Measurements from ENCODE around the gene DLGAP1. TPM values are rescaled to one million over a fixed set of nuclear protein-coding genes. Genes with fewer than 3 reads are reported as not detected.
"Not testable (repeated sequence)": the region's sequence is repeated elsewhere in the genome, so short reads cannot be mapped to it uniquely, and the experiment has no call there.

DLGAP1 gene
- total and polyA plus RNA-seq, 3 experiments from 2014 or later: 0.07 to 0.46 TPM; not detected in 1

GRCh38 chr18:4024702-4025101 lies 430.4 kb downstream of the DLGAP1 start:
- H3K27ac Mint-ChIP-seq: no peak overlapping the region

GRCh38 chr18:4022749-4023148 lies 432.4 kb downstream of the DLGAP1 start:
- H3K4me3 Mint-ChIP-seq: not testable (repeated sequence)

More at GRCh38 chr18:4024702-4025101, 430.4 kb downstream of the DLGAP1 start:
- DNase-seq: no peak
- POLR2A ChIA-PET: no interaction called here
- H3K4me3 Mint-ChIP-seq: no peak overlapping the region
- Histone ChIP-seq H3K4me1 (ENCODE audit: insufficient read depth, low read length) (no peaks in the 10 kb centered on the region), H3K27me3 (ENCODE audit: insufficient read depth, low read length, poor library complexity, severe bottlenecking) (no peaks in the 10 kb centered on the region), H3K36me3 (ENCODE audit: insufficient read depth, low read length) (no peaks in the 10 kb centered on the region), H3K9me3 (ENCODE audit: low read length) (no peaks in the 10 kb centered on the region), H3K27ac (ENCODE audit: low read depth, low read length) (no peak overlapping the region), H3K4me3 (ENCODE audit: low read length) (no peak overlapping the region)
- no peaks in the 10 kb centered on the region for H3K4me1 Mint-ChIP-seq
- H3K36me3 Mint-ChIP-seq: no peaks in the 10 kb centered on the region
- no peaks in the 10 kb centered on the region for H3K27me3 Mint-ChIP-seq
- H3K9me3 Mint-ChIP-seq: peaks cover 0 to 7% (median 2%) of the 10 kb centered on the region in 5 donors
- CTCF ChIA-PET: no interaction called here

GRCh38 chr18:4020026-4020425 lies 435.1 kb downstream of the DLGAP1 start:
- H3K4me3 Mint-ChIP-seq: no peak overlapping the region
- POLR2A ChIA-PET: no interaction called here
- H3K27me3 ChIP-seq (ENCODE audit: insufficient read depth, low read length, poor library complexity, severe bottlenecking): no peaks in the 10 kb centered on the region

More at GRCh38 chr18:4022749-4023148, 432.4 kb downstream of the DLGAP1 start:
- CTCF ChIA-PET; H3K36me3 Mint-ChIP-seq; H3K9me3 ChIP-seq (ENCODE audit: low read length); DNase-seq; H3K4me1 Mint-ChIP-seq; H3K27ac Mint-ChIP-seq; H3K4me1 ChIP-seq (ENCODE audit: insufficient read depth, low read length); H3K27me3 ChIP-seq (ENCODE audit: insufficient read depth, low read length, poor library complexity, severe bottlenecking); H3K36me3 ChIP-seq (ENCODE audit: insufficient read depth, low read length); H3K27me3 Mint-ChIP-seq; H3K27ac ChIP-seq (ENCODE audit: low read depth, low read length); H3K4me3 ChIP-seq (ENCODE audit: low read length); H3K9me3 Mint-ChIP-seq; POLR2A ChIA-PET: not testable (repeated sequence)

GRCh38 chr18:4017480-4017879 lies 437.6 kb downstream of the DLGAP1 start:
- Mint-ChIP-seq H3K36me3 (no peaks in the 10 kb centered on the region), H3K4me1 (no peaks in the 10 kb centered on the region), H3K4me3 (no peak overlapping the region), H3K27ac (no peak overlapping the region), H3K27me3 (peaks cover 0 to 4% of the 10 kb centered on the region in 2 donors), H3K9me3 (peaks cover 0 to 7% (median 0%) of the 10 kb centered on the region in 5 donors)
- Histone ChIP-seq H3K27me3 (ENCODE audit: insufficient read depth, low read length, poor library complexity, severe bottlenecking) (no peaks in the 10 kb centered on the region), H3K4me3 (ENCODE audit: low read length) (no peak overlapping the region), H3K4me1 (ENCODE audit: insufficient read depth, low read length) (no peaks in the 10 kb centered on the region), H3K36me3 (ENCODE audit: insufficient read depth, low read length) (no peaks in the 10 kb centered on the region), H3K27ac (ENCODE audit: low read depth, low read length) (no peak overlapping the region), H3K9me3 (ENCODE audit: low read length) (no peaks in the 10 kb centered on the region)
- ChIA-PET CTCF (no interaction called here), POLR2A (no interaction called here)
- no peak for DNase-seq

More at GRCh38 chr18:4020026-4020425, 435.1 kb downstream of the DLGAP1 start:
- H3K27me3 Mint-ChIP-seq: peaks cover 0 to 4% of the 10 kb centered on the region in 2 donors
- no peak overlapping the region for H3K27ac Mint-ChIP-seq
- peaks cover 0 to 7% (median 2%) of the 10 kb centered on the region in 5 donors for H3K9me3 Mint-ChIP-seq
- no peak overlapping the region for H3K27ac ChIP-seq (ENCODE audit: low read depth, low read length)
- no peak overlapping the region for H3K4me3 ChIP-seq (ENCODE audit: low read length)
- H3K36me3 Mint-ChIP-seq: no peaks in the 10 kb centered on the region
- H3K4me1 Mint-ChIP-seq: no peaks in the 10 kb centered on the region
- no peaks in the 10 kb centered on the region for H3K36me3 ChIP-seq (ENCODE audit: insufficient read depth, low read length)
- no peaks in the 10 kb centered on the region for H3K4me1 ChIP-seq (ENCODE audit: insufficient read depth, low read length)
- CTCF ChIA-PET: no interaction called here
- no peaks in the 10 kb centered on the region for H3K9me3 ChIP-seq (ENCODE audit: low read length)
- no peak for DNase-seq

GRCh38 chr18:4016391-4017049 lies 438.6 kb downstream of the DLGAP1 start:
- peaks cover 0 to 4% of the 10 kb centered on the region in 2 donors for H3K27me3 Mint-ChIP-seq

GRCh38 chr18:4007846-4008245 lies 447.3 kb downstream of the DLGAP1 start:
- Histone ChIP-seq H3K4me1 (ENCODE audit: insufficient read depth, low read length) (no peaks in the 10 kb centered on the region), H3K9me3 (ENCODE audit: low read length) (no peaks in the 10 kb centered on the region), H3K27me3 (ENCODE audit: insufficient read depth, low read length, poor library complexity, severe bottlenecking) (no peaks in the 10 kb centered on the region), H3K36me3 (ENCODE audit: insufficient read depth, low read length) (no peaks in the 10 kb centered on the region), H3K27ac (ENCODE audit: low read depth, low read length) (no peak overlapping the region), H3K4me3 (ENCODE audit: low read length) (no peak overlapping the region)
- Mint-ChIP-seq H3K4me1 (no peaks in the 10 kb centered on the region), H3K4me3 (no peak overlapping the region), H3K27ac (no peak overlapping the region), H3K36me3 (peaks cover 0 to 2% (median 0%) of the 10 kb centered on the region in 3 donors), H3K9me3 (peaks cover 0 to 2% (median 0%) of the 10 kb centered on the region in 5 donors), H3K27me3 (peaks cover 0 to 43% of the 10 kb centered on the region in 2 donors)
- ChIA-PET POLR2A (no interaction called here), CTCF (no interaction called here)
- no peak for DNase-seq

More at GRCh38 chr18:4016391-4017049, 438.6 kb downstream of the DLGAP1 start:
- no peaks in the 10 kb centered on the region for H3K36me3 ChIP-seq (ENCODE audit: insufficient read depth, low read length)
- ChIA-PET POLR2A (no interaction called here), CTCF (no interaction called here)
- H3K9me3 ChIP-seq (ENCODE audit: low read length): no peaks in the 10 kb centered on the region
- Mint-ChIP-seq H3K4me1 (no peaks in the 10 kb centered on the region), H3K36me3 (no peaks in the 10 kb centered on the region), H3K9me3 (peaks cover 0 to 7% (median 0%) of the 10 kb centered on the region in 5 donors), H3K4me3 (no peak overlapping the region), H3K27ac (no peak overlapping the region)
- H3K4me3 ChIP-seq (ENCODE audit: low read length): no peak overlapping the region
- H3K27ac ChIP-seq (ENCODE audit: low read depth, low read length): no peak overlapping the region
- no peak for DNase-seq
- no peaks in the 10 kb centered on the region for H3K27me3 ChIP-seq (ENCODE audit: insufficient read depth, low read length, poor library complexity, severe bottlenecking)
- no peaks in the 10 kb centered on the region for H3K4me1 ChIP-seq (ENCODE audit: insufficient read depth, low read length)

GRCh38 chr18:4004183-4004829 lies 450.8 kb downstream of the DLGAP1 start:
- Histone ChIP-seq H3K9me3 (ENCODE audit: low read length) (no peaks in the 10 kb centered on the region), H3K4me3 (ENCODE audit: low read length) (no peak overlapping the region), H3K4me1 (ENCODE audit: insufficient read depth, low read length) (no peaks in the 10 kb centered on the region), H3K36me3 (ENCODE audit: insufficient read depth, low read length) (no peaks in the 10 kb centered on the region), H3K27me3 (ENCODE audit: insufficient read depth, low read length, poor library complexity, severe bottlenecking) (no peaks in the 10 kb centered on the region), H3K27ac (ENCODE audit: low read depth, low read length) (no peak overlapping the region)
- Mint-ChIP-seq H3K27me3 (peaks cover 2 to 38% of the 10 kb centered on the region in 2 donors), H3K4me1 (no peaks in the 10 kb centered on the region), H3K4me3 (no peak overlapping the region), H3K9me3 (no peaks in the 10 kb centered on the region), H3K27ac (no peak overlapping the region), H3K36me3 (no peaks in the 10 kb centered on the region)
- CTCF ChIA-PET: interaction anchor here (1.4 kb wide), 1 partner anchor 9 kb away, joined by 6 read pairs; no protein-coding TSS in a partner anchor
- POLR2A ChIA-PET: no interaction called here
- DNase-seq: no peak

- peaks cover 2 to 4% of the 10 kb centered on the region in 2 donors for H3K27me3 Mint-ChIP-seq
- Histone ChIP-seq H3K9me3 (ENCODE audit: low read length) (no peaks in the 10 kb centered on the region), H3K4me1 (ENCODE audit: insufficient read depth, low read length) (no peaks in the 10 kb centered on the region), H3K27ac (ENCODE audit: low read depth, low read length) (no peak overlapping the region), H3K27me3 (ENCODE audit: insufficient read depth, low read length, poor library complexity, severe bottlenecking) (no peaks in the 10 kb centered on the region), H3K36me3 (ENCODE audit: insufficient read depth, low read length) (no peaks in the 10 kb centered on the region), H3K4me3 (ENCODE audit: low read length) (no peak overlapping the region)
- ChIA-PET POLR2A (no interaction called here), CTCF (interaction anchor here (0.9 kb wide), 1 partner anchor 227 kb away, joined by 4 read pairs; no protein-coding TSS in a partner anchor)
- peaks cover 0 to 3% (median 2%) of the 10 kb centered on the region in 3 donors for H3K4me1 Mint-ChIP-seq
- no peak overlapping the region for H3K4me3 Mint-ChIP-seq
- H3K9me3 Mint-ChIP-seq: no peaks in the 10 kb centered on the region
- no peak overlapping the region for H3K27ac Mint-ChIP-seq
- no peak for DNase-seq
- H3K36me3 Mint-ChIP-seq: no peaks in the 10 kb centered on the region
These were observed 456.3 kb downstream of the DLGAP1 start for GRCh38 chr18:3998698-3999333.

All from CD8-positive, alpha-beta memory T cell (primary cell).